ELR (cell line): Measurements from ENCODE around the gene CDH5.

Experiments
- DNase-seq: peaks from one replicate; pipeline ENCODE4 v3.0.0-alpha.2; 2015; ENCODE audit warnings: low read depth

The CDH5 gene

GRCh38 chr16:66390346-66391108 lies 24.0 kb downstream of the CDH5 start:
- DNase-seq, result no peak

DNA sequence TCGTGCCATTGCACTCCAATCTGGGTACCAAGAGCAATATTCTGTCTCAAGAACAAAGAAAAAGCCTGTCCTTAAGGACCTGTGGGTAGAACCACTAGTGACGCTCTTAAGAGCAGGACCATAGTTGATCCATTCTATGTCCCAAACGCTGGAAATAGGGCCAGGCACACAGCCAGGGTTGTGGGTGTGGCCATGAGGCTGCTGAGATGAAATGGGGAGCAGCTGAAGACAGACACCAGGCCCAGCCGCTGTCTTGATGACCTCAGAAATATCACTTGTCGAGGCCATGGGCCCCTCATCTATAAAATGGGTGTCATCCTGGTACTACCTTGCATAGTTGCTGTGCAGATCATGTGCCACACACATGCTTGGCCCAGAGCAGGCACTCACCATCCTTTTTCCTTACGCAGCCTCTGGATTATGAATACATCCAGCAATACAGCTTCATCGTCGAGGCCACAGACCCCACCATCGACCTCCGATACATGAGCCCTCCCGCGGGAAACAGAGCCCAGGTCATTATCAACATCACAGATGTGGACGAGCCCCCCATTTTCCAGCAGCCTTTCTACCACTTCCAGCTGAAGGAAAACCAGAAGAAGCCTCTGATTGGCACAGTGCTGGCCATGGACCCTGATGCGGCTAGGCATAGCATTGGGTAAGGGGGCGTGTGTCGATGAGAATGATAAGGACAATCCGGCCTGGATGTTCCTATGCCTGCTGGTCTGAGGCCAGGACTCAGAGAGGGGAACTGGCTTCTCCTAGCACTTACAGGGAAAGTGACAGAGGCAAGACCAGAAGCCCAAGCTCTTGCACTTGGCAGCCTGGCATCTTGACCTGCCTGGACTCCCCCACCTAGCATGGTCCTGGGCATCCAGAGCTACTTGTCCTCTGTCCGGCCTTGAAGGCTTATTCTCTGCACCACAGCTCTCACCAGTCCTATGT lies 25.5 kb downstream of the CDH5 start:
- no peak for DNase-seq

GRCh38 chr16:66395806-66396555 lies 29.5 kb downstream of the CDH5 start:
- DNase-seq, result no peak

GRCh38 chr16:66397736-66398433 lies 31.4 kb downstream of the CDH5 start:
- no peak for DNase-seq

DNA sequence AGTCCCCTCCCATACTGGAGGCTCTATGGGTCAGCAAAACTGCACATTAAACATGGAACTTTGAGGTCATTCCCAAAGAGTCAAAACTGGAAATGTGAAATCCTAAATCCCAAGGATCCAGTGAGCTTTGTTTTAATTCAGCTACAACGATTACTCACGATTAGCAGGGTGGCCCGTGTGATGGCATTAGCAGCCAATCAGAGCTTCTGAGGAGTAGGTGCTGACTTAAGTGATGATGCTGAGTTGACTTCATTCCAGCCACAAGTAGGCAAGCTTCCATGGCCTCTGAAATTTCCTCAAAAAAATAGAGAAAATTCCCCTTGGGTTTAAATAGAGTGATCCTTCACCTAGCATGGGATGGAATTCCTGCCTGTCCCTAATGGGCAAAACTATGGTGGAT lies 32.5 kb downstream of the CDH5 start:
- DNase-seq, result no peak

GRCh38 chr16:66399930-66400329 lies 33.4 kb downstream of the CDH5 start:
- DNase-seq, result no peak

GRCh38 chr16:66400503-66401380 lies 34.3 kb downstream of the CDH5 start:
- DNase-seq, result no peak

DNA sequence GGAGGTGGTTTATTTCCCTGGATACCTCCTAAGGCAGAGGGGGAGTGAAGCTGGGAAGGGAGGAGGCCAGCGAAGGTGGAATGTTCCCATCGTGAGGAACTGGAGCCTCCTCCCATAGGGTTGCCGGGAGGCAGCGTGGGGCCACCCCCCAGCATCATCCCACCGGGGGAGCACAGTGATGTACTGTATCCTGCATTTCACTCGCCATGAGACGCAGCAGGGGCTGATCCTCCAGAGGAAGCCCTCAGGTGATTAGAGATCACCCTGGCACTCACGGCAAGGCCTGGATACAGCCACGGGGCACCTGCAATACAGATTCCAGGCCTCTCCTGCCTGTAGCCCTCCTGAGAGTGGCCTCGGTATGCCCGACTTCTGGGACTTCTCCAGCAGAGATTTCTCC lies 35.1 kb downstream of the CDH5 start:
- DNase-seq, result no peak

- no peak for DNase-seq
Observed at GRCh38 chr16:66402166-66402565, 35.7 kb downstream of the CDH5 start.

GRCh38 chr16:66402591-66403230 lies 36.2 kb downstream of the CDH5 start:
- DNase-seq, result no peak

GRCh38 chr16:66403531-66404145 lies 37.1 kb downstream of the CDH5 start:
- no peak for DNase-seq

GRCh38 chr16:66405057-66405783 lies 38.7 kb downstream of the CDH5 start:
- no peak for DNase-seq

DNA sequence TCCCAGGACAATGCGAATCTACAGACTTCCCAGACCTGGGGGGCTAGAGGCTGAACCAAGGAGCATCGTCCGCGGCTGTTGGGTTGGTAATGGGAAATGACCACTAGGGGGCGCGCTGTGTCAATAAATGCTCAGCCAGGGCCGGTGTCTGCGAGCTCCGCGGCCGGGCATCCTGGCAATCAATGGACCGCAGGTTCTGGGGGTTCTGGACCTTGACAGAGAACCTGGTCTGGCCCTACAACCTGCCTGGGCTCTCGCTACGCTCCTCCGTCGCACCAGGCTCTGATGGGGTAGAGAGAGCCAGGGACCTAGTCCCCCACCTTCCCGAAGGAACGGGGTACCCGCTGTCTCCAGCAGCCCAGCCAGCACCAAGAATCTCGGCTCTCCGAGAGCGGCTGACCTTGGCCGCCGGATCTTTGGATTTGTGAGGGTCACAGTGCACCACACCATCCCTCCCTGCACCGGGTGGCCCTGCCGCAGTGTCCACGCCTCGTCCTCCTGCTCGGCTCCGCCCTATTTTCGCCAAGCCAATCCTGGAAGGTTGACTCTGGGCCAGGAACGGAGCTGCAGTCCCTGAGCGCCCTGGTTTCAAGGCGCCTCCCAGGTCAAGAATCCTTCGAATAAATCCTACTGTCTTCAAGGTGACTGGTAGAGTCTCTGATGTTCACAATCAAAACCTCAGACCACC lies 40.2 kb downstream of the CDH5 start:
- DNase-seq, result peak; percentile 87

DNA sequence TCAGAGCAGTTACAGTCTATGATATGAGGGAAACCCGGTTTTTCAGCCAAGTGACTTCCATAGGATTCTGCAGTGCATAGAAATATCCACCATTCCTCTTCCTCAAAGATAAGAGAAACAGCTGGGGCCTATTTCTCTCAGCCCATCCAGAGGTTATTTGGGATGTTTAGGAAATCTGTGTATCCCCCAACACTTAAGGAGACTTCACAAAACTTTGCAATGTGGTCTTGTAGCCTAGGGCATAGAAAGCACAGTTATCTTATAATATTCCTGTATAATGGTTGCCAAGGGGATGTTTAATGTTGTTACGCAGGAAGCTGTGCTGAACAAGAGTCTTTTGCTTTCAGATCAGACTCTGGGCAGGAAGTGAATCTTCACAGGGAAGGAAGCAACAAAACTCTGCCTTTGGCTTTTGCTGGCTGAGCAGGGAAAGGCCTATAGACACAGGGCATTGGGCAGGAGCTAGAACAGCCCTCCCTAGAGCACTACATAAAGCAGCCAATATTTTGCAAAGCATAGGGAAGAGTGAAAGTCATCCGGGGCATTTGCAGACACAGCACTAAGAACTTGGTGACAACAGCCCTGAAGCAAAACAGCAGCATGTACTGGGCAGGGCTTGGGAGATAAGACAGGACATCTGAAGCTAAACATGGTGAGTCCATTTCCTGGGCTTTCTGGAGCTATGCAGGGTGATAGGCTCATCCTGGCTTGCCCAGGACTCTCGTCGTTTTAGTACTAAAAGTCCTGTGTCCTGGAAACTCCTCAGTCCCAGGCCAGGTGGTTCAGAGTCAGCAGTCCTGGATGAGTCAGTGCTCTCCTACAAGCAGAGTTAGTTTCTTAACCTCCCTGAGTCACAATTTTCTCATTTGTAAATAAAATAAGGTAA lies 41.9 kb downstream of the CDH5 start:
- peak; percentile 91 for DNase-seq

GRCh38 chr16:66409156-66409555 lies 42.7 kb downstream of the CDH5 start:
- peak; percentile 75 for DNase-seq

- no peak for DNase-seq
Observed at GRCh38 chr16:66412182-66412581, 45.7 kb downstream of the CDH5 start.

DNA sequence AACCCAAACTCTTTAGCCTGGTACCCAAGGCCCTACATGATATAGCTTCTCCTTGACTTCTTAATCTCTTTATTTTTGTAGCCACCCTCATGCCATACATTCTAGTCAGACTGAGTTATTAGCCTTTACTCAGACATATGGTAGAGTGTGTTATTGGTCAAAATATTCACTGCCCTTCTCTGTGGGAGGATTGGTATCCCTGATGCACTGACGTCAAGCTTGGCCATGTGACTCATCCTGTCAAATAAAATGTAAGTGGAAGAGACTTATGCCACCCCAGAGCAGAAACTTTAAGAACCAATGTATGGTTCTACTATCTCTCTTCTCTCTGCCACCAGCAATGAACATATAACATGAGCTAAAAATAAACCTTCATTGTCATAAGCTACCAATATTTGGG lies 48.4 kb downstream of the CDH5 start:
- peak; percentile 65 for DNase-seq
